HAP-1 (cell line): ENCODE results near the gene USHBP1.
A peak's percentile ranks its signal among the peaks of the same experiment; 100 is the strongest.

Experiments
- DNase-seq, 2 experiments: peaks; one replicate each; pipeline ENCODE4 v3.0.0-alpha.2; 2016 to 2020; ENCODE audit warnings: low spot score in 2 of 2
- H3K27me3 ChIP-seq: fragments of 250-450 bp; sonication (Bioruptor Pico); 2 replicates; pipeline ENCODE4 v1.5.1; 2020; ENCODE audit warnings: low read depth, mild to moderate bottlenecking, moderate library complexity
- H3K36me3 ChIP-seq: fragments of 250-450 bp; sonication (Bioruptor Pico); replicated peaks from 2 replicates; pipeline ENCODE4 v1.5.1; 2020; ENCODE audit warnings: mild to moderate bottlenecking
- H3K4me1 ChIP-seq: fragments of 250-450 bp; sonication (Bioruptor Pico); 2 replicates; pipeline ENCODE4 v1.5.1; 2020; ENCODE audit warnings: mild to moderate bottlenecking
- H3K4me3 ChIP-seq: fragments of 250-450 bp; sonication (Bioruptor Pico); 2 replicates; pipeline ENCODE4 v1.5.1; 2020; ENCODE audit warnings: mild to moderate bottlenecking, moderate library complexity
- H3K9me3 ChIP-seq: fragments of 250-450 bp; sonication (Bioruptor Pico); 2 replicates; pipeline ENCODE4 v1.5.1; 2020; ENCODE audit warnings: mild to moderate bottlenecking, moderate library complexity
- in situ Hi-C: fragments of 300-500 bp; cut with MboI; formaldehyde crosslinking; loops from 3 replicates; pipeline ENCODE4 v1.14.3; 2020; ENCODE audit warnings: low sequenced_read_pairs, inconsistent platforms, mixed read lengths

Gene USHBP1

GRCh38 chr19:17234911-17235299, 29.6 kb downstream of the USHBP1 start:
- DNase-seq = peak; percentile 53 to 80
- Histone ChIP-seq H3K27me3 (no peaks in the 10 kb centered on the region), H3K4me3 (peak overlapping the region; percentile 54), H3K4me1 (peaks cover 12% of the 10 kb centered on the region), H3K9me3 (no peaks in the 10 kb centered on the region), H3K36me3 (peaks cover 60% of the 10 kb centered on the region)
- in situ Hi-C loops = no loop called here

GRCh38 chr19:17232258-17232657, 32.3 kb downstream of the USHBP1 start:
- H3K27me3 ChIP-seq = no peaks in the 10 kb centered on the region
- H3K4me3 ChIP-seq = no peak overlapping the region
- DNase-seq = no peak
- in situ Hi-C loops = no loop called here
- H3K36me3 ChIP-seq = peaks cover 44% of the 10 kb centered on the region
- no peaks in the 10 kb centered on the region for H3K9me3 ChIP-seq
- peaks cover 19% of the 10 kb centered on the region for H3K4me1 ChIP-seq

GRCh38 chr19:17229890-17230289, 34.7 kb downstream of the USHBP1 start:
- no peak for DNase-seq
- in situ Hi-C loops = no loop called here
- H3K9me3 ChIP-seq = no peaks in the 10 kb centered on the region
- no peak overlapping the region for H3K4me3 ChIP-seq
- peaks cover 40% of the 10 kb centered on the region for H3K36me3 ChIP-seq
- H3K4me1 ChIP-seq = peaks cover 19% of the 10 kb centered on the region
- H3K27me3 ChIP-seq = no peaks in the 10 kb centered on the region

- Histone ChIP-seq H3K36me3 (peaks cover 24% of the 10 kb centered on the region), H3K4me3 (peak overlapping the region; percentile 80), H3K4me1 (peaks cover 14% of the 10 kb centered on the region), H3K9me3 (no peaks in the 10 kb centered on the region), H3K27me3 (no peaks in the 10 kb centered on the region)
- DNase-seq = peak in 1 of 2 experiments; percentile 41
- in situ Hi-C loops = no loop called here
These were observed 36.7 kb downstream of the USHBP1 start for GRCh38 chr19:17227798-17228367.

- in situ Hi-C loops = no loop called here
- DNase-seq = peak; percentile 97 to 98
- no peaks in the 10 kb centered on the region for H3K9me3 ChIP-seq
- peaks cover 14% of the 10 kb centered on the region for H3K4me1 ChIP-seq
- peak within 1 kb of the TSS; percentile 80 for H3K4me3 ChIP-seq
- H3K36me3 ChIP-seq = peaks cover 10% of the 10 kb centered on the region
- H3K27me3 ChIP-seq = no peaks in the 10 kb centered on the region
These were observed 38.3 kb downstream of the USHBP1 start, which contains the start of gene OCEL1 for GRCh38 chr19:17226002-17226933. Gene OCEL1 (plus strand): TSS chr19:17226226. CDS start chr19:17226248, 22 bp downstream.

- Histone ChIP-seq H3K27me3 (no peaks in the 10 kb centered on the region), H3K9me3 (no peaks in the 10 kb centered on the region), H3K36me3 (peaks cover 3% of the 10 kb centered on the region; the same call in 1 of the 2 replicates), H3K4me1 (peaks cover 14% of the 10 kb centered on the region), H3K4me3 (no peak overlapping the region; the same call in 1 of the 2 replicates)
- in situ Hi-C loops = no loop called here
- DNase-seq = no peak
These were observed 39.5 kb downstream of the USHBP1 start for GRCh38 chr19:17225053-17225452.

- H3K4me3 ChIP-seq = no peak overlapping the region
- in situ Hi-C loops = no loop called here
- no peaks in the 10 kb centered on the region for H3K9me3 ChIP-seq
- peaks cover 4% of the 10 kb centered on the region for H3K4me1 ChIP-seq
- H3K27me3 ChIP-seq = no peaks in the 10 kb centered on the region
- H3K36me3 ChIP-seq = peaks cover 13% of the 10 kb centered on the region; the same call in 1 of the 2 replicates
- no peak for DNase-seq
These were observed 44.3 kb downstream of the USHBP1 start for GRCh38 chr19:17220207-17220758.

- H3K27me3 ChIP-seq = no peaks in the 10 kb centered on the region
- peaks cover 11% of the 10 kb centered on the region for H3K4me1 ChIP-seq
- no peak for DNase-seq
- H3K9me3 ChIP-seq = no peaks in the 10 kb centered on the region
- H3K4me3 ChIP-seq = no peak overlapping the region
- peaks cover 13% of the 10 kb centered on the region; the same call in 1 of the 2 replicates for H3K36me3 ChIP-seq
- in situ Hi-C loops = no loop called here
These were observed 45.3 kb downstream of the USHBP1 start for GRCh38 chr19:17219286-17219685.

- in situ Hi-C loops = no loop called here
These were observed 48.4 kb downstream of the USHBP1 start for GRCh38 chr19:17216058-17216670.

GRCh38 chr19:17215127-17215971, 49.2 kb downstream of the USHBP1 start, which contains the start of gene USE1:
Gene USE1 (plus strand): TSS chr19:17215357. CDS start chr19:17215406, 49 bp downstream.
- no peaks in the 10 kb centered on the region for H3K9me3 ChIP-seq
- DNase-seq = peak; percentile 86 to 93
- peaks cover 19% of the 10 kb centered on the region for H3K36me3 ChIP-seq
- no peaks in the 10 kb centered on the region for H3K27me3 ChIP-seq
- peaks cover 11% of the 10 kb centered on the region for H3K4me1 ChIP-seq
- in situ Hi-C loops = no loop called here
- H3K4me3 ChIP-seq = peak within 1 kb of the TSS; percentile 85

More at GRCh38 chr19:17216058-17216670, 48.4 kb downstream of the USHBP1 start:
- DNase-seq = no peak
- Histone ChIP-seq H3K4me3 (peak overlapping the region; percentile 85), H3K9me3 (no peaks in the 10 kb centered on the region), H3K27me3 (no peaks in the 10 kb centered on the region), H3K4me1 (peaks cover 11% of the 10 kb centered on the region), H3K36me3 (peaks cover 16% of the 10 kb centered on the region; the same call in 1 of the 2 replicates)

- Histone ChIP-seq H3K4me1 (peaks cover 11% of the 10 kb centered on the region), H3K9me3 (no peaks in the 10 kb centered on the region), H3K4me3 (peak overlapping the region; percentile 85), H3K36me3 (peaks cover 19% of the 10 kb centered on the region), H3K27me3 (no peaks in the 10 kb centered on the region)
- no peak for DNase-seq
- in situ Hi-C loops = no loop called here
These were observed 49.9 kb downstream of the USHBP1 start for GRCh38 chr19:17214508-17215126.

- H3K36me3 ChIP-seq = peaks cover 15% of the 10 kb centered on the region
- no peak for DNase-seq
- no peak overlapping the region for H3K4me3 ChIP-seq
- no peaks in the 10 kb centered on the region for H3K9me3 ChIP-seq
- in situ Hi-C loops = no loop called here
- H3K27me3 ChIP-seq = no peaks in the 10 kb centered on the region
- H3K4me1 ChIP-seq = peaks cover 11% of the 10 kb centered on the region
These were observed 51.2 kb downstream of the USHBP1 start for GRCh38 chr19:17213334-17213733.
